ENCODE measurements around the gene LIG1. TPM values are rescaled to one million over a fixed set of nuclear protein-coding genes. Genes with fewer than 3 reads are reported as not detected.

The LIG1 gene
- total RNA-seq, 1 donor from 2014 or later, result 4.5 TPM

DNA sequence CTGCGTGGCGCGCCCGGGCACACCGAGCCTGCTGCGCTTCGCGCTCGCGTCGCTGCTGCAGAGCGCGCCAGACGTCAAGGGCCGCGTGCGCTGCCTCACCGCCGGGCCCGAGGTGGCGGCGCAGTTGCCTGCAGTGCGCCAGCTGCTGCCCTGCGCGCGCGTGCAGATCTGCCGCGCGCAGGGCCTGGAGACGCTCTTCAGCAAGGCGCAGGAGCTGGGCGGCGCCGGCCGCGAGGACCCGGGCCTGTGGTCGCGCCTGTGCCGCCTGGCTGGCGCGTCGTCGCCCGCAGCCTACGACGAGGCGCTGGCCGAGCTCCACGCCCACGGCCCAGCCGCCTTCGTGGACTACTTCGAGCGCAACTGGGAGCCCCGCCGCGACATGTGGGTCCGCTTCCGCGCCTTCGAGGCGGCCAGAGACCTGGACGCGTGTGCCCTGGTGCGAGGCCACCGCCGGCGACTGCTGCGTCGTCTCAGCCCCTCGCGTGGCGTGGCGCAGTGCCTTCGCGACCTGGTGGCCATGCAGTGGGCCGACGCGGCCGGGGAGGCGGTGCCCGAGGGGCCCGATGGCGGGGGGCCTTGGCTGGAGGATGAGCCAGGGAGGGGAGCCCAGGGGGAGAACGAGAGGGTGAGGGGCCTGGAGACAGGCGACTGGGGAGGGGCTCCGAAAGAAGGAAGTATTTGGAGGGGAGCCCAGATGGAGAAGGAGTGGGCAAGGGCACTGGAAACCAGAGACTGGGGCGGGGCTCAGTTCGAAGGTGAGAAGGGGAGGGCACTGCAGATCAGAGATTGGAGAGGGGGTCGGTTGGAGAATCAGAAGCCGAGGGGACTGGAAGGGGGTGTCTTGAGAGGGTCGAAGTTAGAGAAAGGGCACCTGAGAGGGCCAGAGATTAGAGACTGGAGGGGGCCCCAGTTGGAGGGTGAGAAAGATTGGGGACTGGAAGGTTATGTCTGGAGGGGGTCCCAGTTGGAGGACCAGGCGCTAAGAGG is 25.0 kb upstream of the LIG1 start:
- no peak overlapping the region for H3K4me3 ChIP-seq (ENCODE audit: low read depth, low read length)
- no peaks in the 10 kb centered on the region for H3K27me3 ChIP-seq (ENCODE audit: control insufficient read depth, insufficient read depth, low read length)
- TF ChIP-seq, protein P1, sequence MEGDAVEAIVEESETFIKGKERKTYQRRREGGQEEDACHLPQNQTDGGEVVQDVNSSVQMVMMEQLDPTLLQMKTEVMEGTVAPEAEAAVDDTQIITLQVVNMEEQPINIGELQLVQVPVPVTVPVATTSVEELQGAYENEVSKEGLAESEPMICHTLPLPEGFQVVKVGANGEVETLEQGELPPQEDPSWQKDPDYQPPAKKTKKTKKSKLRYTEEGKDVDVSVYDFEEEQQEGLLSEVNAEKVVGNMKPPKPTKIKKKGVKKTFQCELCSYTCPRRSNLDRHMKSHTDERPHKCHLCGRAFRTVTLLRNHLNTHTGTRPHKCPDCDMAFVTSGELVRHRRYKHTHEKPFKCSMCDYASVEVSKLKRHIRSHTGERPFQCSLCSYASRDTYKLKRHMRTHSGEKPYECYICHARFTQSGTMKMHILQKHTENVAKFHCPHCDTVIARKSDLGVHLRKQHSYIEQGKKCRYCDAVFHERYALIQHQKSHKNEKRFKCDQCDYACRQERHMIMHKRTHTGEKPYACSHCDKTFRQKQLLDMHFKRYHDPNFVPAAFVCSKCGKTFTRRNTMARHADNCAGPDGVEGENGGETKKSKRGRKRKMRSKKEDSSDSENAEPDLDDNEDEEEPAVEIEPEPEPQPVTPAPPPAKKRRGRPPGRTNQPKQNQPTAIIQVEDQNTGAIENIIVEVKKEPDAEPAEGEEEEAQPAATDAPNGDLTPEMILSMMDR (IDR thresholded peaks at IDR 0.05; ENCODE audit: insufficient read depth, low read length, severe bottlenecking), result no peak
- no peaks in the 10 kb centered on the region for H3K36me3 ChIP-seq (ENCODE audit: control insufficient read depth, insufficient read depth, low read length)
- DNase-seq (ENCODE audit: low read depth) (no peak), FAIRE-seq (no peak)

DNA sequence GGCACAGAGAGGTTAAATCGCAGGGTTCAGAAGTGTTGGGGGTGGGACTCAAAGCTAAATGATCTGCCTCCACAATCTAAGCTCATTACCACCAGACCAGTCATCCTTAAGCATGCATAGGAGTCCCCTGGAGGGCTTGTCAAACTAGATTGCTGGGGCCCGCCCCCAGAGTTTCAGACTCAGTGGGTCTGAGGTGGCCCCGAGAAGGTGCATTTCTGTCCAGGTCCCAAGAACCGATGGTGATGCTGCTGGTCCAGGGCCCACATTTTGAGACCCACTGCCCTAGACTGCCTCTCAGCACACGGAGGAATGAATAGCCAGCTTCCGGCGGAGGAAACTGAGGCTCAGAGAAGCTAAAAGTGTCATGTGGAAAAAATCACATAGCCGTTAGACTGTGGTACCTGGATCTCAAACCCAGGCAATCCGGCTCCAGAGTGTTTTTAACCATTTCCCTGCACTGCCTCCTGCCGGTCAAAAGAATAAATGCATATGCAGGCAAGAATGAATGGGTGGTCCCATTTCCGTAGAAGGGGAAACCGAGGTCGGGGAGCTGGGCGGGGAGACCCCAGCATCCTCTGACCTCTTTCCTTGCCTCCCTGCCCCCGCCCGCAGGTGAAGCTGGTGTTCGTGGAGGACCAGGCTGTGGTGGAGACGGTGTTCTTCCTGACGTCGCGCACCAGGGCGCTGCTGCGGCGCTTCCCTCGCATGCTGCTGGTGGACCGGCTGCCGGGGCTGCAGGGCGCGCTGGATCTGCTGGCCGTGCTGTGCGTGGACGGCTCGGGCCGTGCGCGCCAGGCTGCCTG is 24.1 kb upstream of the LIG1 start:
- Histone ChIP-seq H3K27me3 (ENCODE audit: control insufficient read depth, insufficient read depth, low read length) (no peaks in the 10 kb centered on the region), H3K4me3 (ENCODE audit: low read depth, low read length) (no peak overlapping the region), H3K36me3 (ENCODE audit: control insufficient read depth, insufficient read depth, low read length) (no peaks in the 10 kb centered on the region)
- TF ChIP-seq, protein P1 (IDR thresholded peaks at IDR 0.05; ENCODE audit: insufficient read depth, low read length, severe bottlenecking), result peak; percentile 31
- FAIRE-seq (no peak), DNase-seq (ENCODE audit: low read depth) (no peak)

DNA sequence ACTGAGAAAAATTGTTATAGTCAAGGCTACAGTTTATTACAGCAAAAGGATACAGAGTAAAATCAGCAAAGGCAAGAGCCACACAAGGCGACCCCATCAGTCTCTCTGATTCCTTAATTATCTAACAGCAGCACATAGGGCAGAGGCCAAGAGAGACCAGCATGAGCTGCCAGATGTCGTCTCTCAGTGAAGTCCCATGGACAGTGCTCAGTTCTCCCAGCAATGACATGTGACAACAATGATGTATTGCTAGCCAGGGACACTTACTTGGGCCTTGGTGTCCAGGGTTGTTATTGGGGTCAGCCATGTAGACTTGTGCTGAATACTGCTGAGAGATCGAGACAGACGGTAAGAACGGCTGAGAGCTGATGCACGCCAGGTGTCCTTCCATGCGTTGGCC is 22.6 kb upstream of the LIG1 start:
- peaks cover 2% of the 10 kb centered on the region for H3K36me3 ChIP-seq (ENCODE audit: control insufficient read depth, insufficient read depth, low read length)
- H3K4me3 ChIP-seq (ENCODE audit: low read depth, low read length), result no peak overlapping the region
- DNase-seq (ENCODE audit: low read depth), result no peak
- no peak for FAIRE-seq
- no peaks in the 10 kb centered on the region for H3K27me3 ChIP-seq (ENCODE audit: control insufficient read depth, insufficient read depth, low read length)
- TF ChIP-seq, protein P1 (IDR thresholded peaks at IDR 0.05; ENCODE audit: insufficient read depth, low read length, severe bottlenecking), result no peak

DNA sequence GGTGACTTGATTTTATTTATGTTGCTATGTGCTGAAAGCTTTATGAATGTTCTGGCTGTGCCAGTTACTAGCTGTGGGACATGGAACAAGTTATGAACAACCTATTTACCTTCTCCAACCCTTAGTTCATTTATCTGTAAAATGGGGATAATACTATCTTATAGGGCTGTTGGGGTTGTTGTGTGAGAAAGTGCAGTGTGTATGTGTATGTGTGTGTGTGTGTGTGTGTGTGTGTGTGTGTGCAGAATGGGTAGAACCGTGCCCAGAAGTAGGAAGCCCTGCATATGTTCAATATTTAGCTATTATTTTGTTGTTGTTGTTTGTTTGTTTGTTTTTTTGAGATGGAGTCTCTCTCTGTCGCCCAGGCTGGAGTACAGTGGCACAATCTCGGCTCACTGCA is 20.7 kb upstream of the LIG1 start:
- FAIRE-seq, result no peak
- TF ChIP-seq, protein P1 (IDR thresholded peaks at IDR 0.05; ENCODE audit: insufficient read depth, low read length, severe bottlenecking), result no peak
- DNase-seq (ENCODE audit: low read depth), result no peak
- H3K27me3 ChIP-seq (ENCODE audit: control insufficient read depth, insufficient read depth, low read length), result no peaks in the 10 kb centered on the region
- H3K36me3 ChIP-seq (ENCODE audit: control insufficient read depth, insufficient read depth, low read length), result peaks cover 2% of the 10 kb centered on the region
- no peak overlapping the region for H3K4me3 ChIP-seq (ENCODE audit: low read depth, low read length)

DNA sequence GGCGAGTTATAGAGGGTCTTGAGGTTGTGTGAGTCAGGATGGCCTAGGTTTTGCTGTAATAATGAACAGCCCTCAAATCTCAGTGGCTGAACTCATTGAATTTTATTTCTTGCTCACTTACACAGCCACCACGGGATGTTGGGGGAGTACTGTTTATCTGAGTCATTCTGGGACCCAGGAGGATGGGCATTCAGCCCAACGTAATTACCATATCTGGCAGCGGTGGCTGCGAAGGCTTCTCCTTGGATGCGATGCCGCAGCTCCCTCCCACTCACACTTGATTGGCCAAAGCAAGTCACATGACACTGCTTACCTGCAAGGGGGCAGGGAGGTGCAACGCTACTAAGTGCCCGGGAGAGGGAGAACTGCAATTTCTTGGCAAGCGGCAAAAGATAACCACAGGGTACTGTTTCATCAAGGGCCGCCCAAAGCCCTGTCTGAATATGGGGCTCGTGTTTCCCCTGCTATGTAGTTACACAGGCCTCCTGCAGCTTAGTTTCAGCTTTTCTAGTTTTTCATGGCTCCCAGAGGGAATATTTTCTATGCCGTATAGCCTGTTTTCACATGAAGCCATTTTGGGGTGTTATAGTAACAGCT is 20.2 kb upstream of the LIG1 start:
- TF ChIP-seq, protein P1 (IDR thresholded peaks at IDR 0.05; ENCODE audit: insufficient read depth, low read length, severe bottlenecking), result peak; percentile 43
- no peaks in the 10 kb centered on the region for H3K27me3 ChIP-seq (ENCODE audit: control insufficient read depth, insufficient read depth, low read length)
- H3K36me3 ChIP-seq (ENCODE audit: control insufficient read depth, insufficient read depth, low read length), result peaks cover 2% of the 10 kb centered on the region
- DNase-seq (ENCODE audit: low read depth), result peak; percentile 87
- FAIRE-seq, result no peak
- H3K4me3 ChIP-seq (ENCODE audit: low read depth, low read length), result no peak overlapping the region

All from bronchial epithelial cell (primary cell).